Nephron progenitor cell (in vitro differentiated cells): ENCODE measurements around the gene R3HCC1L.

Experiments
- DNase-seq: peaks from one replicate; pipeline ENCODE4 v3.0.0; 2021
- H3K27ac Mint-ChIP-seq: 2 replicates; pipeline ENCODE4 v1.8.0; 2021; ENCODE audit warnings: mild to moderate bottlenecking, moderate library complexity, mixed read lengths
- H3K27me3 Mint-ChIP-seq: 2 replicates; pipeline ENCODE4 v1.8.0; 2021; ENCODE audit warnings: mild to moderate bottlenecking, low read depth, mixed read lengths; ENCODE audit not compliant: poor library complexity
- H3K36me3 Mint-ChIP-seq: 2 replicates; pipeline ENCODE4 v1.8.0; 2021; ENCODE audit warnings: low read depth, mixed read lengths
- H3K4me1 Mint-ChIP-seq: 2 replicates; pipeline ENCODE4 v1.8.0; 2021; ENCODE audit warnings: mixed read lengths
- H3K4me3 Mint-ChIP-seq: 2 replicates; pipeline ENCODE4 v1.8.0; 2021; ENCODE audit warnings: mild to moderate bottlenecking, moderate library complexity, mixed read lengths
- H3K9me3 Mint-ChIP-seq: 2 replicates; pipeline ENCODE4 v1.8.0; 2021; ENCODE audit warnings: mild to moderate bottlenecking, moderate library complexity, mixed read lengths
- TF ChIP-seq, protein P1 (sequence below): fragments of 200-600 bp; sonication (generic); IDR thresholded peaks from 2 replicates; pipeline ENCODE4 v1.5.0; 2021; ENCODE audit warnings: antibody characterized with exemption

The R3HCC1L gene

DNA sequence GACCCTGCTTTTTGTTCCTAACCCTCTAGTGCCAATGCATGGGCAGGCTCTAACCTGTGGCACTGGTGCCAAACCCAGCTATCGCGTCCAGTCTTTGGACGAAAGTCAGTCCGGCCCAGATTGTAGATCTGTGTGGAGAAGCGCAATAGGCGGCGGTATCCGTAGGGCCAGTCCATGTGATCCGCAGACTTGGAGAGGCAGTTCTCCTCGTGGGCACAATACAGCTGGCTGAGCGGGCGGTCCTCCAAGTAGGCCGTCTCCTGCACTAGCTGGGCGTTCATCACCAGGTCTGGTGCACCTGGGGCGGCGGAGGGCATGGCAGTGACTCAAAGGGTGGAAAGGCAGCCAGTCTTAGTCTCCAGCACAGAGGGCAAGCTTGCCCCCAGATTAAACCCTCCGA lies 119.0 kb downstream of the R3HCC1L start:
- H3K9me3 Mint-ChIP-seq: no peaks in the 10 kb centered on the region
- H3K4me3 Mint-ChIP-seq: no peak overlapping the region
- peaks cover 30% of the 10 kb centered on the region for H3K4me1 Mint-ChIP-seq
- H3K27ac Mint-ChIP-seq: no peak overlapping the region
- DNase-seq: no peak
- H3K36me3 Mint-ChIP-seq: peaks cover 15% of the 10 kb centered on the region
- TF ChIP-seq, protein P1, sequence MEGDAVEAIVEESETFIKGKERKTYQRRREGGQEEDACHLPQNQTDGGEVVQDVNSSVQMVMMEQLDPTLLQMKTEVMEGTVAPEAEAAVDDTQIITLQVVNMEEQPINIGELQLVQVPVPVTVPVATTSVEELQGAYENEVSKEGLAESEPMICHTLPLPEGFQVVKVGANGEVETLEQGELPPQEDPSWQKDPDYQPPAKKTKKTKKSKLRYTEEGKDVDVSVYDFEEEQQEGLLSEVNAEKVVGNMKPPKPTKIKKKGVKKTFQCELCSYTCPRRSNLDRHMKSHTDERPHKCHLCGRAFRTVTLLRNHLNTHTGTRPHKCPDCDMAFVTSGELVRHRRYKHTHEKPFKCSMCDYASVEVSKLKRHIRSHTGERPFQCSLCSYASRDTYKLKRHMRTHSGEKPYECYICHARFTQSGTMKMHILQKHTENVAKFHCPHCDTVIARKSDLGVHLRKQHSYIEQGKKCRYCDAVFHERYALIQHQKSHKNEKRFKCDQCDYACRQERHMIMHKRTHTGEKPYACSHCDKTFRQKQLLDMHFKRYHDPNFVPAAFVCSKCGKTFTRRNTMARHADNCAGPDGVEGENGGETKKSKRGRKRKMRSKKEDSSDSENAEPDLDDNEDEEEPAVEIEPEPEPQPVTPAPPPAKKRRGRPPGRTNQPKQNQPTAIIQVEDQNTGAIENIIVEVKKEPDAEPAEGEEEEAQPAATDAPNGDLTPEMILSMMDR: no peak
- H3K27me3 Mint-ChIP-seq: no peaks in the 10 kb centered on the region

DNA sequence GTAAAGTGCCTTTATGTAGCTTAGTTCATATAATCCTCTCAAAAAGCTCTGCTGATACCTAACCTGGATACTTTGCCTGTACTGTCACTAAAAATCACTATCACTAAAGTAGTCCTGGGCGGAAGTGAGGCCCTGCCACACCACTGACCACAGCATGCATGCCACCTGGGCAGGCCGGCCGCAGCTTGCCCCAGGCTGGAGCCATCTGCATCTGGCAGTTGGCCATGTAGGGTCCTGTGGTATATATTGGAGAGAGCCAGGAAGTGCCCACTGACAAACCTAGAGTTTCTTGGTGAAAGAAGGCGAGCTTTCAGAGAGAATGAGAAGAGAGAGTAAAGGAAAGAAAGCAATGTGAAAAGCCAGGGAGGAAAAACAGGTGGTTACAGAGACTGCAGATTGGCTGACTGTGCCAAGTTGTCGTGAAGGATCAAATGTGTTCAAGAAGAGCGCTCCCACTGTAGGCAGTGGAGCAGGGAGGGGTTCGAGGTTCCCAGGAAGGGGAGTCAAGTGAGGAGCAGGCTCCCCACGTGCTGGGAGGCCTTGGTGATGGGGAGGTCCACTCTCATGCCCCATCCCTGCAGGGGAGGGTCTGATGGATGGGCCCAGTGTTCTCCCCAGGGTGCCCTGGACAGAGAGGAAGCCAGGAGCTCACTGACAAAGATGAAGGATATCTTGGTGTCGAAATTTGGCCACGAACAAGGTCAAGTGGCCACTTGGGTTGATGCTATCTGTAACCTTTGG lies 119.9 kb downstream of the R3HCC1L start:
- TF ChIP-seq, protein P1: no peak
- H3K4me1 Mint-ChIP-seq: peaks cover 26% of the 10 kb centered on the region
- no peaks in the 10 kb centered on the region for H3K27me3 Mint-ChIP-seq
- no peaks in the 10 kb centered on the region for H3K9me3 Mint-ChIP-seq
- H3K36me3 Mint-ChIP-seq: peaks cover 12% of the 10 kb centered on the region
- peak overlapping the region; percentile 1 for H3K27ac Mint-ChIP-seq
- DNase-seq: no peak
- H3K4me3 Mint-ChIP-seq: no peak overlapping the region

DNA sequence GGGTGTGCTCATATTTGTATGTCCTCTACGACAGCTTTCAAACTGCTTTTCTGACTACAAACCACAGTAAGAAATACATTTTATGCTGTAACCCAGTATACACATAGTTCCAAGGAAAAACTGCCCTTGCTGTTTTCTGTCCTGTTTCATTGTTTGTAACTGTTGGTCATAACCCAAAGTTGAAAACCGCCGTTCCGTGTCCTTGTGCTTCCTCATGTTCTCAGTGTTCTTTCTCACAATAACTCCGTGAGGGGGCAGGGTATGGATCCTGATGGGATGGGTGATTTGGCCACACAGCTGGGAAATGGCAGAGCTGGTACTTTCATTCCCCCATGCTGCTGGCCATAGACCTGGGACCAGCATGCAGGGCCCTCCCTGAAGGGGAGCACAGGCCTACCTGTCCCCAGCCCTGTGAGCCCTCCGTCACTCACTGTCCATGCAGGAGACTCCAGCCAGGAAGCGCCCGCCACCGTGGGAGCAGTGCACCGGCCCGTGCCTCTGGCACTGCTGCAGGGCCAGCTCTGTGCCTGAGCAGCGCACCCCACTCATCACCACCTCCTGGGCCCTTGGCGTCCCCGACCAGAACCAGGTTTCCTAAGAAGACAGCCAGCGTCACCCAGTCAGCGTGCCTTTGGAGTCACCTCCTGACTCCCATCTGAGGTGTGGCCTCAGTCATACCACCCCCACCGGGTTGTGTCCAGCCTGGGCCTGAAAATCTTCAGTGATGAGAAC lies 120.9 kb downstream of the R3HCC1L start:
- H3K4me3 Mint-ChIP-seq: no peak overlapping the region
- H3K27ac Mint-ChIP-seq: no peak overlapping the region

DNA sequence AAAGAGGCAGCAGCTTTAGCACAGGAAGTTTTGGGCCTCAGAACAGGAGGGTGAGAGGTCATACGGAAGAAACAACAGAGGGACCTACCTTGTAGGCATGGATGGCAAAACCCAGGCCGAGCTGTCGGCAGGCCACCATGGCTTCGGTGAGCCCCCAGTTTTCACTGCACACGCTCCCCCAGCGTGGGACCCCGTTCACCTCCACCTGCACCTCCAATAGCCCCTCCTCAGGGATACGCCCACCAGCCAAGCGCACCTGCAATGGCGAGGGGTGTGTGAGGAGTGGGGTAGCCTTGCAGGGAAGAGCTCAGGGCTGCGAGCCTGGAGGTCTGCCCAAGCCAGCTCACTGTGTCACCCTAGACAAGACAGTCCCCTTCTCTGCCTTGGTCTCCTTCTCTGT lies 122.2 kb downstream of the R3HCC1L start:
- H3K4me1 Mint-ChIP-seq: peaks cover 31% of the 10 kb centered on the region
- H3K27me3 Mint-ChIP-seq: no peaks in the 10 kb centered on the region
- no peak overlapping the region for H3K27ac Mint-ChIP-seq
- H3K9me3 Mint-ChIP-seq: no peaks in the 10 kb centered on the region
- H3K36me3 Mint-ChIP-seq: no peaks in the 10 kb centered on the region
- no peak overlapping the region for H3K4me3 Mint-ChIP-seq
- DNase-seq: no peak
- TF ChIP-seq, protein P1: no peak

More for the DNA sequence above, 120.9 kb downstream of the R3HCC1L start:
- DNase-seq: no peak
- no peaks in the 10 kb centered on the region for H3K9me3 Mint-ChIP-seq
- TF ChIP-seq, protein P1: no peak
- peaks cover 3% of the 10 kb centered on the region for H3K36me3 Mint-ChIP-seq
- H3K4me1 Mint-ChIP-seq: peaks cover 25% of the 10 kb centered on the region
- no peaks in the 10 kb centered on the region for H3K27me3 Mint-ChIP-seq

DNA sequence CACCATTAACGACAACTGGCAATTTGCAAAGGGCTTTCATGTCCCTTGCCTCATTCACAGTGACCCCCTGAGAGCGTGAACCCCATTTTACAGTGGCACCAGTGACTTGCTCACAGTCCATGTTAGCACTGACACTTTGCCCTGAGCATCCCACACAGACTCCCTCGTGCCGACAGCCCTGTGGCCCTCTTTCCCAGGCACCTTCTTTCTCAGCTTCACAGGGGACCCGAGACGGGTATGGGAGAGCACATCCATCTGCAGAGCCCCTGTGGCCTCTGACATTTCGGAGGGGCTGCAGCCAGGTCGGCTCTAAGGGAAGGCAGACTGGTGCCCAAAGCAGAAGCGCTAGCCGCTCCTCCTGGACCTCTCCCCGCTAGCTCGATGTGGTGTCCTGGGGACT lies 122.7 kb downstream of the R3HCC1L start:
- Mint-ChIP-seq H3K4me1 (peaks cover 31% of the 10 kb centered on the region), H3K27ac (no peak overlapping the region), H3K36me3 (no peaks in the 10 kb centered on the region), H3K9me3 (no peaks in the 10 kb centered on the region), H3K27me3 (no peaks in the 10 kb centered on the region), H3K4me3 (no peak overlapping the region)
- DNase-seq: no peak
- TF ChIP-seq, protein P1: no peak
